MM.1S (cell line): ENCODE results near the gene ARHGAP26.

ENCODE experiments used
- CTCF ChIP-seq: fragments of 300-600 bp; sonication (generic); IDR thresholded peaks from 2 replicates; pipeline ENCODE4 v1.5.1; 2016; ENCODE audit warnings: antibody characterized with exemption, low read length, mixed read lengths
- EZH2 ChIP-seq: fragments of 300-600 bp; sonication (generic); optimal IDR thresholded peaks from 2 replicates; pipeline ENCODE3; 2017; ENCODE audit warnings: low read depth, mild to moderate bottlenecking, antibody characterized with exemption, low read length, mixed read lengths
- EZH2phosphoT487 ChIP-seq: fragments of 300-600 bp; sonication (generic); IDR thresholded peaks from 2 replicates; pipeline ENCODE4 v1.6.1; 2018; ENCODE audit warnings: antibody characterized with exemption, low read length

DNA sequence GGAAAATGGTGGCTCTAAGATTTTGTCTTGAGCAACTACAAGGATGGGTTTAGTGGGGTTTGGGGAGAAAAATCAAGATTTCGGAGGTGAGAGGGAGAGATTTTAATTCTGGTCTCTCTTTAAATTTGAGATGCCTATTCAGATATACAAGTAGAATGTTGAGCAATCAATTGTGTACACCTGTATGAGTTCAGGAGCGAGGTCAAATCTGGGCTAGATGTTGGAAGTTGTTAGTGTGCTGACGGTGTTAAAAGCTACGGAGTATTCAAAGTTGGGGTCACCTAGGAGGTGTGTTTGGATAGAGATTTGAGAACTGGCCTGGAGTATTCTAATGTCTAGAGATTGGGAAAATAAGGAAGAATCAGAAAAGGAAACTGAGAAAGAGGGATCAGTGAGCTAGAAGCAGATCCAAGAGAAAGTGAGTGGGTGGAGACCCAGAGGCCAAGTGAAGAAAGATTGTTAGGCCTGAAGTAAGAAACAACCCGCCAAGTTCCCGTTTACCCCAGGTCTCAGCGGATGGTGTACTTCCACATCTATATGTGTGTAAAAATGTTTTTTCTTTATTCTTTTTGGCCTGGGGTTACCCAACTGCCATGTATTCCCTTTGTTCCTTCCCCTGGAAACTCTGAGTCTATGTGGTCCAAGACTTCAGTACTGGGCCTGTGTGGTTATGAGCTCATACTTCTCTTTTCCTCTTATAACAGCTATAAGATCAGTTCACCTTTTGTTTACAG lies 11.9 kb upstream of the ARHGAP26 start:
- TF ChIP-seq CTCF (no peak), EZH2phosphoT487 (no peak), EZH2 (no peak)
